Measurements from ENCODE around the gene BROX. TPM values are rescaled to one million over a fixed set of nuclear protein-coding genes. Genes with fewer than 3 reads are reported as not detected.

Gene BROX
- total RNA-seq, 3 donors from 2014 or later, result 30.2 to 32.7 (median 30.4) TPM

DNA sequence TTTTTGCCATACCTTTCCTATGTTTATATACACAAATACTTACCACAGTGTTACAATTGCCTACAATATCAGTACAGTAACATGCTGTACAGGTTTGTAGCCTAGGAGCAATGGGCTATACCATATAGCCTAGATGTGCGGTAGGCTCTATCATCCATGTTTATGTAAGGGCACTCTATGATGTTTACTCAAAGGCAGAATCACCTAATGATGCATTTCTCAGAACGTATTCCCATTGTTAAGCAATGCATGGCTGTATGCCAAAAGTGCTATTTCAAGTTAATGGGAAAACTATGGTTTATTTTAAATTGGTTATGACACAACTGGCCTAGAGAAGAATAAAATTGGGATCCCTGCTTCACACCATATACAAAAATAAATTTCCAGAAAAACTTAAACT lies 65.6 kb downstream of the BROX start:
- Mint-ChIP-seq H3K4me1 (ENCODE audit: low read depth) (peaks cover 4% of the 10 kb centered on the region), H3K36me3 (ENCODE audit: insufficient read depth) (no peaks in the 10 kb centered on the region), H3K27me3 (ENCODE audit: low read depth) (peaks cover 10% of the 10 kb centered on the region), H3K9me3 (no peaks in the 10 kb centered on the region), H3K4me3 (no peak overlapping the region)
- no peak for DNase-seq
- no peak for ATAC-seq

DNA sequence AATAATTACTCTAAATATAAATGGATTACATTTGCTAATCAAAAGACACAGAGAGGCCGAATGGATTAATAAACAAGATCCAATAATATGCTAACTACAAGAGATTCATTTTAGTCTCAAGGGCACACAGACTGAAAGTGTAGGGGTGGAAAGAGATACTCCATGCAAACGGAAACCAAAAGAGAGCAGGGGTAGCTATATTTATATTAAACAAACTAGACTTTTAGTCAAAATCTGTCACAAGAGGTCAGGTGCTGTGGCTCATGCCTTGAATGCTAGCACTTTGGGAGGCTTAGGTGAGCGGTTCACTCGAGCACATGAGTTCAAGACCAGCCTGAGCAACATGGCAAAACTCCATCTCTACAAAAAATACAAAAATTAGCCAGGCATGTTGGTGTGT lies 68.9 kb downstream of the BROX start:
- DNase-seq (no peak), ATAC-seq (no peak)
- Mint-ChIP-seq H3K36me3 (ENCODE audit: insufficient read depth) (no peaks in the 10 kb centered on the region), H3K9me3 (no peaks in the 10 kb centered on the region), H3K4me1 (ENCODE audit: low read depth) (no peaks in the 10 kb centered on the region), H3K27me3 (ENCODE audit: low read depth) (peaks cover 10% of the 10 kb centered on the region), H3K4me3 (no peak overlapping the region)

DNA sequence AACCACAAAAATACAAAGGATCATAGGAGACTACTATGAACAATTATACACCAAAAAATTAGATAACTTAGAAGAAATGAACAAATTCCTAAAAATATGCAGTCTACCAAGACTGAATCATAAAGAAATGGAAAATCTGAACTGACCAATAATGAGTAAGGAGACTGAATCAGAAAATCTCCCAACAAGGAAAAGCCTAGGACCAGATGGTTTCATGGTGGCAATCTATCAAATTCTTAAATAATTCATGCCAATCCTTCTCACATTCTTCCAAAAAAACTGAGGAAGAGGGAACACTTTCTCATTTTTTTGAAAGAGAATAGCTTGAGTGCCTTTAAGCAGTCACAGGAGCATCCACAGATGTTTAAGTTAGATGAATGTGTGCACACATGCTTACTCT lies 70.7 kb downstream of the BROX start:
- Mint-ChIP-seq H3K4me1 (ENCODE audit: low read depth) (no peaks in the 10 kb centered on the region), H3K36me3 (ENCODE audit: insufficient read depth) (no peaks in the 10 kb centered on the region), H3K27me3 (ENCODE audit: low read depth) (peaks cover 10% of the 10 kb centered on the region), H3K9me3 (no peaks in the 10 kb centered on the region), H3K4me3 (no peak overlapping the region)
- ATAC-seq, result no peak
- no peak for DNase-seq

DNA sequence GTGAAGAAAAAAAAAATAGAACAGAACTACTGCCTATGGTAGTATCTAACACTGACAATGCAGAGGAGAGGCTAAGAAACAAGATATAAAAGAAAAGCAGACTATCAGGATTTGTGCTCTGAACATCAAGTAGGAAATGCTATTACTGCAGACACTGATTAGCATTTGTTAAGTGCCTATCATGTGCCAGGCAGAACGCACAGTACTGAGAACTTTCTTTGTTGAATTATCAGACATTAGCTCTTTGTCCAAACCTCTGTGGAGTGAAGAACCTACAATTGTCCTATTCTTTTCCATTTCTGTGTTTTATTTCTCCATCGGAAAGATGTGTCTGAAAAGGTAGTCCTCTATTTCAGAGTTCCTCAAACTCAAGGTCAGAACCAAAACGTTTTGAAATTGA lies 72.0 kb downstream of the BROX start:
- Mint-ChIP-seq H3K36me3 (ENCODE audit: insufficient read depth) (no peaks in the 10 kb centered on the region), H3K27me3 (ENCODE audit: low read depth) (peaks cover 10% of the 10 kb centered on the region), H3K4me3 (no peak overlapping the region), H3K4me1 (ENCODE audit: low read depth) (no peaks in the 10 kb centered on the region), H3K9me3 (no peaks in the 10 kb centered on the region)
- ATAC-seq (no peak), DNase-seq (no peak)

Other genes starting within 250 kb of the BROX start
- gene HHIPL2, start 164.5 kb upstream of the BROX start, total RNA-seq, result 1 to 10 TPM; 1.6 to 1.7 (median 1.7) TPM
- gene TAF1A, start 122.6 kb upstream of the BROX start, total RNA-seq, result 10 to 100 TPM; 24.8 to 34.3 (median 30.8) TPM
- gene MIA3, start 94.5 kb upstream of the BROX start, total RNA-seq, result 10 to 100 TPM; 33.4 to 39.1 (median 35.4) TPM
- gene AIDA, start 73 bp upstream of the BROX start, total RNA-seq, result 10 to 100 TPM; 28.8 to 34.4 (median 30.1) TPM
- not detected for gene FAM177B, start 24.6 kb downstream of the BROX start, total RNA-seq
- 1 to 10 TPM; 1.0 to 1.9 (median 1.1) TPM for gene DISP1, start 102.5 kb downstream of the BROX start, total RNA-seq

Measured in activated T-cell treated with anti-CD3 and anti-CD28 coated beads, Interleukin-2, amount 50 U/mL, for 4 hours (primary cell).